Measurements from ENCODE around the gene RBBP9. TPM values are rescaled to one million over a fixed set of nuclear protein-coding genes. Genes with fewer than 3 reads are reported as not detected.

The RBBP9 gene
- total and polyA plus RNA-seq, 12 donors, result 5.3 to 46.3 (median 27.0) TPM

DNA sequence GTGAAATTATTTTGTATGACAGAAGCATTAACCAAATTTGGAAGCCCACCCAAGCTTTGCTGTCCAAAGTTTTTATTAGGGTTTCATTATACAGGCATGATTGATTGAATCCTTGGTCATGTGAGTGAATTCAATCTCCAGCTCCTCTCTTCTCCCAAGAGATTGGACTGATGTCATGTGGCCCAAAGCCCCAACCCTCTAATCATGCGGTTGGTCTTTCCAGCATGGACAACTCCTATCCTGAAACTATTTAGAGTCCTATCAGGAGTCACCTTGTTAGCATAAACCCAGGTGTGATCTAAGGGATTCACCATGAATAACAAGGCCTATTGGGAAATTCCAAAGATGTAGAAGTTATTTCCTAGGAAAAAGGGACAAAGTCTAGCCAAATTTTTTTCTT, 19.2 kb downstream of the RBBP9 start:
- no peak overlapping the region for H3K27ac ChIP-seq
- intact Hi-C loops (cut with DNase I), result no loop called here
- H3K9me3 ChIP-seq (replicated peaks in 1 of 3), result no peaks in the 10 kb centered on the region
- H3K4me3 ChIP-seq, result no peak overlapping the region
- no peak for DNase-seq
- H3K27me3 ChIP-seq, result no peaks in the 10 kb centered on the region
- 90 to 100% (median 98%) methylated on average over 1 of the region's 1 CpG for WGBS, 4 donors
- no peaks in the 10 kb centered on the region for H3K4me1 ChIP-seq (replicated peaks in 1 of 2)
- no peak for TF ChIP-seq POLR2A (IDR thresholded peaks at IDR 0.05)
- TF ChIP-seq, protein P1, sequence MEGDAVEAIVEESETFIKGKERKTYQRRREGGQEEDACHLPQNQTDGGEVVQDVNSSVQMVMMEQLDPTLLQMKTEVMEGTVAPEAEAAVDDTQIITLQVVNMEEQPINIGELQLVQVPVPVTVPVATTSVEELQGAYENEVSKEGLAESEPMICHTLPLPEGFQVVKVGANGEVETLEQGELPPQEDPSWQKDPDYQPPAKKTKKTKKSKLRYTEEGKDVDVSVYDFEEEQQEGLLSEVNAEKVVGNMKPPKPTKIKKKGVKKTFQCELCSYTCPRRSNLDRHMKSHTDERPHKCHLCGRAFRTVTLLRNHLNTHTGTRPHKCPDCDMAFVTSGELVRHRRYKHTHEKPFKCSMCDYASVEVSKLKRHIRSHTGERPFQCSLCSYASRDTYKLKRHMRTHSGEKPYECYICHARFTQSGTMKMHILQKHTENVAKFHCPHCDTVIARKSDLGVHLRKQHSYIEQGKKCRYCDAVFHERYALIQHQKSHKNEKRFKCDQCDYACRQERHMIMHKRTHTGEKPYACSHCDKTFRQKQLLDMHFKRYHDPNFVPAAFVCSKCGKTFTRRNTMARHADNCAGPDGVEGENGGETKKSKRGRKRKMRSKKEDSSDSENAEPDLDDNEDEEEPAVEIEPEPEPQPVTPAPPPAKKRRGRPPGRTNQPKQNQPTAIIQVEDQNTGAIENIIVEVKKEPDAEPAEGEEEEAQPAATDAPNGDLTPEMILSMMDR (IDR thresholded peaks at IDR 0.05), result no peak
- peaks cover 0 to 64% of the 10 kb centered on the region in 2 donors for H3K36me3 ChIP-seq (replicated peaks in 1 of 2)

DNA sequence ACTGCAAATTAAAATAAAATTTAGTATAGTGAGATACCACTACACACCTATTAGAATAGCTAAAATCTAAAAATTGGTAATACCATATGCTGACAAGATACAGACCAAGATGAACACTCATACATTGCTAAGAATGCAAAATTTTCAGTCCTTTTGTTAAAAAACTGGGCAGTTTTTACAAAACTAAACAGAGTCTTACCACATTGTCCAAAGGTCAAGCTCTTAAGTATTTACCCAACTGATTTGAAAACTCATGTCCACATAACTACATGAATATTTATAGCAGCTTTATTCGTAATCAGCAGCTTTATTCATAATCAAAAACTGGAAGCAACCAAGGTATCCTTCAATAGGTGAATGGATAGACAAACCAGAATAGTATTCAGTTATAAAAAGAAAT, 19.8 kb downstream of the RBBP9 start:
- 91 to 100% (median 97%) methylated on average over 1 of the region's 1 CpG for WGBS, 4 donors
- H3K27ac ChIP-seq, result no peak overlapping the region
- H3K4me3 ChIP-seq, result no peak overlapping the region
- no peak for TF ChIP-seq POLR2A (IDR thresholded peaks at IDR 0.05)
- TF ChIP-seq, protein P1 (IDR thresholded peaks at IDR 0.05), result no peak
- peaks cover 0 to 58% of the 10 kb centered on the region in 2 donors for H3K36me3 ChIP-seq (replicated peaks in 1 of 2)
- H3K9me3 ChIP-seq (replicated peaks in 1 of 3), result no peaks in the 10 kb centered on the region
- no peak for DNase-seq
- intact Hi-C loops (cut with DNase I), result no loop called here
- no peaks in the 10 kb centered on the region for H3K27me3 ChIP-seq
- no peaks in the 10 kb centered on the region for H3K4me1 ChIP-seq (replicated peaks in 1 of 2)

DNA sequence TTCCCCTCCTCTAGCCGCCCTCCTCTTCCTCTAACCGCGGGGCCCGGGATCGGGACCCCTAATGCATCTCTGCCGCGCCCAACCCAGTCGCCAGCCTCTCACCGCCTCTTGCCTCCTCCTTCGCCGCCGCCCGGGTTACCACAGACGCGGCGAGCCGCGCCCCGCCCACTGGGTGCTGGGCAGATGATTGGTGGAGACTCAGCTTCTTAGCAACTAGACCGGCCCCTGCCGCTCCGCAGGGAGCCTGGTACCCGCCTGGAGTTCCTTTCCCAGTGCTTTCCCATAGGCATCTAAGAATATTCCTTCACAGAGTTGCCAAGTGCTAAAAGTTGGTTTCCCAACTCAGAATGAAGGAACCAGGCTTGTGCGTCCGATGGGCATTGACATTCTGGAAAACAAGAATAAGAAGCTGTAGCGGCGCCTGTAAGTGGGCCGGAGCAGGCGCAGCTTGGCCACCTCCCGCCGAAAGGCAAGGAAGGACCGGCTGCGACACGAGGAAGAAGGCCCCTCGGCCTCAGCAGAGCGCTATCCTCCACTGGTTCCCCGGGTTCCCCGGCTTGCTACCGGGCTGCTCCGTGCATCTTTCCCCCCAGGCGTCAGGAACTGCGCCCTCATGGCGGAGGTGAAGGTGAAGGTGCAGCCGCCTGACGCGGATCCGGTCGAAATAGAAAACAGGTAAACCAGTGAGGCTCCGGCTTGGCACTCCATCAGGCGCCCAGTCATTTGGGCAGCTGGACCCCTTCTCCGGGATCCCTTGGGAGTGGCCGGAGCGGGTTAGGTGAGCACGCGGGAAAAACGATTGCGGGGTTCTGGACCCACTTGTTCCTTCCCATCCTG, 29.9 kb downstream of the RBBP9 start, which contains the start of the genes DZANK1 and POLR3F:
Gene DZANK1 (minus strand): TSS at position 137 of the 837 bp plus-strand sequence. CDS start 1,672 bp downstream, outside the sequence.
Gene POLR3F (plus strand): TSS at position 497 of the 837 bp plus-strand sequence. CDS start 117 bp downstream, at position 614.
- H3K36me3 ChIP-seq (replicated peaks in 1 of 2), result peaks cover 0 to 15% of the 10 kb centered on the region in 2 donors
- WGBS, 4 donors, result 0 to 1% (median 0%) methylated on average over 35 to 57 of the region's 57 CpGs
- H3K27me3 ChIP-seq, result no peaks in the 10 kb centered on the region
- peak within 1 kb of the TSS; percentile 42 to 91 (median 74) for H3K27ac ChIP-seq
- intact Hi-C loops (cut with DNase I), result loop anchor here in 1 of 2 donors (10.0 kb wide), 1 partner anchor 52 kb away; no protein-coding TSS in a partner anchor
- peak; percentile 20 to 56 for TF ChIP-seq POLR2A (IDR thresholded peaks at IDR 0.05)
- TF ChIP-seq, protein P1 (IDR thresholded peaks at IDR 0.05), result peak in 1 of 6 experiments; percentile 12
- peaks cover 7 to 17% of the 10 kb centered on the region in 2 donors for H3K4me1 ChIP-seq (replicated peaks in 1 of 2)
- peak; percentile 94 to 98 (median 96) for DNase-seq
- no peaks in the 10 kb centered on the region for H3K9me3 ChIP-seq (replicated peaks in 1 of 3)
- H3K4me3 ChIP-seq, result peak within 1 kb of the TSS; percentile 50 to 99 (median 72)

DNA sequence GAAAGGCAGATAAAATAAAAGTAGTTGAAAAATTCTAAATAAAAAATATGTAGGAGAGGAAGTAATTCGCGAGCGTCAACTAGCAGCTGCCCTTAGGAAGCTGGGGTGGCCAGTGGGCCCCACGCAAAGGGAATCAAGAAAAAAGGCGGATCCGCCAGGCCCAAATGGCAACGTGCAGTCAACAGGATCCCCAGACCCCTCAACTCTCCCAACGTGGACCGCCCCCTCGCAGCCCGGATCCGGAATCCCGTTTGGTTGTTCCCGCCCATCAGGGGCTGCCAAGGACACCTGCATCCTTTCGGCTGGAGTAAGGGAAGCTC, 30.5 kb downstream of the RBBP9 start:
- Histone ChIP-seq H3K4me3 (peak overlapping the region in 3 of 4 donors; percentile 50 to 79 (median 66)), H3K27ac (peak overlapping the region in 1 of 5 donors; percentile 89), H3K36me3 (replicated peaks in 1 of 2) (peaks cover 0 to 10% of the 10 kb centered on the region in 2 donors), H3K4me1 (replicated peaks in 1 of 2) (peaks cover 7 to 17% of the 10 kb centered on the region in 2 donors), H3K9me3 (replicated peaks in 1 of 3) (no peaks in the 10 kb centered on the region), H3K27me3 (no peaks in the 10 kb centered on the region)
- WGBS, 4 donors, result 0 to 3% (median 1%) methylated on average over 14 to 15 of the region's 15 CpGs
- intact Hi-C loops (cut with DNase I), result loop anchor here in 1 of 2 donors (10.0 kb wide), 1 partner anchor 52 kb away; no protein-coding TSS in a partner anchor
- TF ChIP-seq, protein P1 (IDR thresholded peaks at IDR 0.05), result no peak
- no peak for TF ChIP-seq POLR2A (IDR thresholded peaks at IDR 0.05)
- DNase-seq, result no peak

Measured in adrenal gland (tissue), 12 donors.